Activated T-cell treated with anti-CD3 and anti-CD28 coated beads for 24 hours (primary cell): Measurements from ENCODE around the gene CREB5.

Experiments
- DNase-seq: peaks from one replicate; pipeline ENCODE4 v3.0.0-alpha.2; 2020; ENCODE audit warnings: low read depth

CREB5 gene

GRCh38 chr7:28714459-28715120, 302.3 kb downstream of the CREB5 start:
- DNase-seq, result no peak

DNA sequence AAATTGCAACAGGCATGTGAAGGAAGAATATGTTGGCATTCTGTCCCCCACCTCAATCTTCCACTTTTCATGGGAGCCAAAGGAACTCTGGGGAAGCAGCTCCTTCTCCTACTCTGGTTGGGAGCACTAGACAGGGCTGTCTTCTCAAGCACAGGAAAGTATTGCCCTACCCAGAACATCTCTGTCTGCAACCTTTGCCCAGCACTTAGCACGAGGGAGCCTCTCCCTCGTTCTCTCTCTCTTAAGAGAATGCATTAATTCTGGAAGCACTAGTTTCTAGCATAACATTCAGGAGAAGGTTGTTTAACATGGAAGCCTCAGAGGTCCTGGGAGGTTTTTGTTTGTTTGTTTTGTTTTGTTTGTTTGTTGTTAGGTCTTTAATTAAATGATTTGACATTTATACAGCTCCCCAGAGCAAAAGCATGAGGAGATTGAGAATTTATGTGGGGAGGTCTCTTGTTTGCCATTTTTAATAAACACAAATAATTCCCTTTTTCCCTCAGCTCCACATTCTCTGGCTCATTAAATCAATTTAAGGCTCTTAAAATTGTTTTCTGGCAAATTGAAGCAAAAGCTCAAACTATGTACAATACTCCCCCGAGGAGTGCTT, 305.2 kb downstream of the CREB5 start:
- no peak for DNase-seq

GRCh38 chr7:28718055-28718481, 305.8 kb downstream of the CREB5 start:
- no peak for DNase-seq

GRCh38 chr7:28718545-28718944, 306.2 kb downstream of the CREB5 start:
- DNase-seq, result no peak

DNA sequence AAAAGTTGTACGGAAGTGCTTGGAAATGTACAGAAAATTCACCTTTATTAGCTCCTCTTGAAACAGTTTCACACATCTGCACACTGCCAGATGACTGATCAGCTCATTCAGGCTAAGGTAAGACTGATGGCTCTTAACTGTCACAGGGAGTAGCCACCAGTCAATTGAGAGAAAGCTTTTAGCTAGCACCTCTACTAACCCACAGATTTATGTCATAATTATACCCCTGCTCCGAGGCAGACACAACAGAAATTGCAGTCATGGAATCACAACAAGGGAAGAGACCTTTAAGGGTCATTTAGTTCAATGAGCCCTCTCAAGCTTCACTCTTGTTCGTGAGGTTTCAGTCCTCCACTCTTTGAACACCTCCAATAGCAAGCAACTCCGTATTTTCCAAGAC, 310.4 kb downstream of the CREB5 start:
- DNase-seq, result no peak

GRCh38 chr7:28723336-28723735, 311.0 kb downstream of the CREB5 start:
- DNase-seq, result no peak

DNA sequence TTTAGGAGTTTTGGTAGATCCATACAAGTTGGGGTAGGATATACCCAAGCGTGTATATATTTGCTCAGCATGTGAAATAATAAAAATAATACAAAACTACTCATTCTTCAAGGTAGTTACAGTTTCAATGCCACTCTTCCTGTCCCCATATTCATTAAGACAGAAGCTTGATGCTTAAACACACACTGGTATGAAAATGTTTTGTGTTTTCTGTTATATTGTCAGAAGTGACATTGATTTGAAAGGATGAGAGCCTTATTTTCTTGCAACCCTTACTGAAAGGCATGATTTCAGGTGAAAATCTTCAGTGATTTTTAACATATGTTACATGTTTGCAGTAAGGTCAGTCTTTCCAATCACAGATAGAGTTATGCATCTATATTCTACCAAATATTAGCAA, 312.2 kb downstream of the CREB5 start:
- no peak for DNase-seq

- no peak for DNase-seq
Measured at GRCh38 chr7:28725045-28725642, 312.8 kb downstream of the CREB5 start.

GRCh38 chr7:28725911-28726310, 313.6 kb downstream of the CREB5 start:
- no peak for DNase-seq

DNA sequence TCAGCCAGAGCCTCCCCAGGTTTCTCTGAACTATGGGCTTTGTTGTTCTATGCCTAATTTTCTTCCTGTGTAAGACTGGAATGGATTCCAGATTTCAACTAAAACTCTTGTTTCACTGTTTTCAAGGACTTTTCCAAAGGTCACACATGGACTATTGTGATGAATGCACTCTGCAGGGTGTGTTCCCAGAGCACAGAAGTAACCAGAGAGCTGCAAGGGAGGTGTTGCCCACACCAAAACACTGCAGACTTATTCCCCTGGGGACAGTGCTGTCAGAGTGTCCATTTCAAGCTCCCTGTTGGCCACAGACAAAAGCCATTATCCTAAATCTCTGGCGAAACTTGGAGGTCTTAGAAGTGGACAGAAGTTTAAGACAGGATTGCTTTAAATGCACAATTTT, 314.2 kb downstream of the CREB5 start:
- DNase-seq, result no peak

GRCh38 chr7:28729281-28729680, 317.0 kb downstream of the CREB5 start:
- no peak for DNase-seq

- DNase-seq, result no peak
Measured at GRCh38 chr7:28729727-28730126, 317.4 kb downstream of the CREB5 start.

- no peak for DNase-seq
Measured at GRCh38 chr7:28731092-28731658, 318.9 kb downstream of the CREB5 start.

DNA sequence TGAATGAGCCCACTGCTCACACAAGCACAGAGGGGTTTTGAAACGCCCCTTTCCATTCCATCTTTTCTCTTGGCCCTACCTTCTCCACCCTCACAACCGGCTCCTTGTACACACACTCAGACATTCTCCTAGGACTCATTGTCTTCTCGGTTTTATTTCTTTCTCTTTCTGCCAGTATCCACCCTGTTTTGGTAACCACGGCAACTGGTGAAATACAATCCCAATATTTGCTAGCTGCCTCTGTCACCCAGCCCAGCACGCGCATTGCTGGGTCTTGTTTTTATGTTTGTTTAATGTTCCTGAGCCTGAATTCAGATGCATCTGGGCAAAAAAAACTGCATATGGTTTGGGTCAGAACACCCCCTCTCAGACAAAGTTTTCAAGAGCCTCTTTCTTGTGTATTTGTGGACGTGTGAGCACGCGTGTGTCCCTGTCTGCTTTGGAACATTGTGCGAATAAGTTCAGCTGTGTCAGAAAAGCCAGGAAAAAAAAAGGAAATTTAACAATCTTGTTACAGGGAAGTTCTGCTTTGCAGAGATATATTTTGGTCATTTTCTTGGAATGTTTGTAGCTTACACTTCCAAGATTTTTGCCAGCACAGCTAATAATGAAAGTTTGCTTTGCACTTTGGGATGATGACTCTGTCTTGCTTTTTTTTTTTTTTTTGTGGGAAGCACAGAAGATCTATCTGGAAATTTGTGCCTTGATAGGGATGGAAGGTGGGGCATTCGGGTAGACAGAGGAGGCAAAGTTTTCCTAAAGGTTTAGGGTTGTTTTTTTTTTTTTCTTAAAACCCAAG, 320.0 kb downstream of the CREB5 start:
- DNase-seq, result no peak

DNA sequence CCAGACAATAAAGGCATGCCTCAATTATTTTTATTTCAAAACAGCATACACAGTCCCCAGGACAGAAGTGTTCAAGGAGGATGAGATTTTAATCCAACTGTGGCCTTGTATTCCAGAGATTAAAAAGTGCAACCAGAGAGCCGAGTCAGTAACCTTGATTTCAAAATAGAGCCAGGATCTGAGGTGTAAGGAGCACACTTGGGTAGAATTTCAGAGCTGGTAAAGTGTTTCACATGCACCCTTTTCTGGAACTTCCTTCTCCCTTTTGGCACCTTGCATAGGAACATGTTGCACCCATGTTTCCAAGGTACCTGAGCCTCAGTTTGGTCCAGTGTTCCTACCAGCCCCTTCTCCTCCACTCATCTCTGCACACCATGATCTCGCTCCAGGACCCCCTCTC, 320.7 kb downstream of the CREB5 start:
- DNase-seq, result no peak

- no peak for DNase-seq
Measured at GRCh38 chr7:28738412-28738811, 326.1 kb downstream of the CREB5 start.

- DNase-seq, result no peak
Measured at GRCh38 chr7:28739128-28739527, 326.8 kb downstream of the CREB5 start.

DNA sequence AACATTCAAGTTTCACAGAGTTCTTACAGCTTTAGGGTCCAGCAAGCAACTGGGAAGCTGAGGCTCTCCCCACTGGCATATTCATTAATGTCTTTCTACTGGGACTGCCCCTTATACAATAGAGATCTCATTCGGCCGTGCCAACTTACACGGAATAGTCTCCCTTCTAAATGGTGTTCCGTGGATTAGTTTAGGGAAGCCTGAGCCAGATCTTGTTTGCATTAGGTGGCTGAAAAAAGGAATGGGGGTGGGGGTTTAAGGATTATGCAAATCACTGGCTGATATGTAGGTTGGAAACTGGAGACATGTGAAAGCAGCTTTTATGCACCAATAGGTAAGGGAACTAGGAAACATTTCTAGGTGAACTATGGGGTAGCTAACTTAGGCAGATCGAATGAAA, 327.5 kb downstream of the CREB5 start:
- DNase-seq, result no peak

DNA sequence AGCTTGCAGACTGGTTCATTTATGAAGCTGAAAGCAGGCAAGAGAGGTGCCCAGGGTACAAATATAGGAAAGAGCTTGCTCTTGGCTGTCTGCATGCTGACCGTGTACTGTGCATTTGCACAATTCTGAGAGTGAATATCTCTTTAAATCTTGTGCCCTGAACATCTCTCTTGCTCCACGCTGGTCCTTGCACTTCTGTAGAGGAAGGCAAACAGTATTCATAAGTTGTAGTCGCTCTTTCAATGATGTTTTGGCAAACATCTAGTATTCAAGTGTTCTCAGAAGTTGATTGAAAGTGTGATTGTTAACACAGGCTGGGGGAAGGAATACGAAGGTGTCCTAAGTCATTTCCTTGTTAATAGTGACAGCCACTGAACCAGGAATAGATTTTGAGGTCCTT, 332.6 kb downstream of the CREB5 start:
- no peak for DNase-seq

GRCh38 chr7:28745351-28745750, 333.0 kb downstream of the CREB5 start:
- no peak for DNase-seq

GRCh38 chr7:28747404-28747803, 335.1 kb downstream of the CREB5 start:
- DNase-seq, result no peak

DNA sequence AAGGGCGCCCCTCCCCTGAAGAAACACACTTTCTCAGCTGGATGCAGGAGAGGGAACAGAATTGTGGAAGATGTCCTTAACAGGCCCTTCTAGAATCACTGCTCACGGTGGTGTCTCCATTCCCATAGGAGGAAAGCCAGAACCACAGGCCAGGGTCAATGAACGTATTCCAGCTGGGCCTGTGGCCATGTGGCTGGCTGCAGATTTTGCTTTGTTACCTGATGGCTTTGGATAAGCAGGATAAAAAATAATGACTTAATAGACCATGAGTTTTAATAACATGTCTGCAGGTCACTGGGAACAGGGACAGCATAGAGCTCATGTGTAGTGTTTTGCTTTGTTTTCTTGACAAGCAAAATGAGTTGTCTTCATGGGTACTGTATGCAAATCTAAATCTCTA, 335.5 kb downstream of the CREB5 start:
- DNase-seq, result no peak

- no peak for DNase-seq
Measured at GRCh38 chr7:28748346-28748745, 336.0 kb downstream of the CREB5 start.
